ENCODE data around the gene CCR3.

CCR3 gene

GRCh38 chr3:46236294-46237054 is 5.8 kb upstream of the CCR3 start:
- H3K27me3 Mint-ChIP-seq = peaks cover 5% of the 10 kb centered on the region
- peaks cover 2% of the 10 kb centered on the region for H3K4me1 Mint-ChIP-seq (ENCODE audit: low read depth)
- no peaks in the 10 kb centered on the region for H3K9me3 Mint-ChIP-seq
- H3K27ac Mint-ChIP-seq = no peak overlapping the region
- no peaks in the 10 kb centered on the region for H3K36me3 Mint-ChIP-seq (ENCODE audit: low read depth)
- no peak overlapping the region for H3K4me3 Mint-ChIP-seq
- no peak for DNase-seq

GRCh38 chr3:46238386-46238785 is 3.9 kb upstream of the CCR3 start:
- Mint-ChIP-seq H3K27ac (no peak overlapping the region), H3K9me3 (no peaks in the 10 kb centered on the region), H3K4me1 (ENCODE audit: low read depth) (peaks cover 4% of the 10 kb centered on the region), H3K36me3 (ENCODE audit: low read depth) (no peaks in the 10 kb centered on the region), H3K27me3 (peaks cover 8% of the 10 kb centered on the region), H3K4me3 (no peak overlapping the region)
- DNase-seq = no peak

GRCh38 chr3:46239301-46239938 is 2.8 kb upstream of the CCR3 start:
- Mint-ChIP-seq H3K4me3 (no peak overlapping the region), H3K36me3 (ENCODE audit: low read depth) (no peaks in the 10 kb centered on the region), H3K27ac (no peak overlapping the region), H3K9me3 (no peaks in the 10 kb centered on the region), H3K27me3 (peaks cover 8% of the 10 kb centered on the region), H3K4me1 (ENCODE audit: low read depth) (peaks cover 4% of the 10 kb centered on the region)
- DNase-seq = no peak

DNA sequence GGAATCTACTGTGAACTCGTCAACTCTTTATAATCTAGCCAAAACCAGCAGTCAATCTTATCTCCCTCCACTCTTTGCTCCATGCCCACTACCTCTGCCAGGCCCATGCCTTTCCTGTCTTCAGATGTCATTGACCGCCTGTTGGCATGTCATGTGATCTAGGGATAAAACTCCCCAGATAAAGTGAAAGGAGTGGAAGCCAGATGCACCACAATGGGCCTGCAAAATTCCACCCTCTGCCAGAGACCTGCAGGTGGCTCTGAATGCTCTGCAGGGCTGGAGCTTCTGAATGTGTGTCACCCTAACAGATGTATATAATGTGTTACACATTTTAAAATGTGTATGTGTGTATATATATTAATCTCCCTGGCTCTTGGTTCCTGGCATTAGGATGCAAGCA is 2.3 kb upstream of the CCR3 start:
- DNase-seq = no peak
- Mint-ChIP-seq H3K4me3 (no peak overlapping the region), H3K36me3 (ENCODE audit: low read depth) (no peaks in the 10 kb centered on the region), H3K9me3 (no peaks in the 10 kb centered on the region), H3K27me3 (peaks cover 8% of the 10 kb centered on the region), H3K4me1 (ENCODE audit: low read depth) (peaks cover 4% of the 10 kb centered on the region), H3K27ac (no peak overlapping the region)

GRCh38 chr3:46243560-46243959 is 1.3 kb downstream of the CCR3 start:
- Mint-ChIP-seq H3K4me3 (no peak overlapping the region), H3K36me3 (ENCODE audit: low read depth) (no peaks in the 10 kb centered on the region), H3K9me3 (no peaks in the 10 kb centered on the region), H3K4me1 (ENCODE audit: low read depth) (peaks cover 3% of the 10 kb centered on the region), H3K27ac (no peak overlapping the region), H3K27me3 (peaks cover 5% of the 10 kb centered on the region)
- DNase-seq = no peak

- Mint-ChIP-seq H3K36me3 (ENCODE audit: low read depth) (no peaks in the 10 kb centered on the region), H3K9me3 (no peaks in the 10 kb centered on the region)
These were observed 2.9 kb downstream of the CCR3 start for GRCh38 chr3:46245146-46245545.

DNA sequence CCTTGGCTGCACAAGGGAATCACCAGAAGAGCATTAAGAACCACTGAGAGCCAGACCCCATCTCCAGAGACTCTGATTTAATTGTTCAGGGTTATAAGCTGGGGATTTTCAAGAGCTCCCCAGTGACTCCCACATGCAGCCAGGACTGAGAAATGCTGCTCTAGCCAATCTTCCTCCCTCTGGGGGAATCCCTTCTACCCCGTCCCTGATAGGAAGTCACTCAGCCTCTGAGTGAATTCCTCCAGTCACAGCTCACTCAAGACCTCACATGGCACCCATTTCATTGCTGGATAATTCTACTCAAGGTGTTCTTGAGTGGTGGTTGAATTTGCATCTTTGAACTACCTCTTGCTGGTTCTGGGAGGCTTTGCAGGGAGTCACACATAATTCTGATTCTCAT is 10.7 kb downstream of the CCR3 start:
- H3K27ac Mint-ChIP-seq = no peak overlapping the region
- H3K36me3 Mint-ChIP-seq (ENCODE audit: low read depth) = no peaks in the 10 kb centered on the region
- H3K9me3 Mint-ChIP-seq = no peaks in the 10 kb centered on the region
- peaks cover 1% of the 10 kb centered on the region for H3K4me1 Mint-ChIP-seq (ENCODE audit: low read depth)
- peaks cover 26% of the 10 kb centered on the region for H3K27me3 Mint-ChIP-seq
- no peak for DNase-seq
- H3K4me3 Mint-ChIP-seq = no peak overlapping the region

More at GRCh38 chr3:46245146-46245545, 2.9 kb downstream of the CCR3 start:
- H3K4me3 Mint-ChIP-seq = no peak overlapping the region
- peaks cover 3% of the 10 kb centered on the region for H3K4me1 Mint-ChIP-seq (ENCODE audit: low read depth)
- H3K27me3 Mint-ChIP-seq = peaks cover 5% of the 10 kb centered on the region
- no peak overlapping the region for H3K27ac Mint-ChIP-seq
- DNase-seq = no peak

- Mint-ChIP-seq H3K27ac (no peak overlapping the region), H3K27me3 (peaks cover 19% of the 10 kb centered on the region), H3K9me3 (peaks cover 10% of the 10 kb centered on the region), H3K4me3 (no peak overlapping the region), H3K36me3 (ENCODE audit: low read depth) (no peaks in the 10 kb centered on the region), H3K4me1 (ENCODE audit: low read depth) (peaks cover 17% of the 10 kb centered on the region)
- no peak for DNase-seq
These were observed 16.3 kb downstream of the CCR3 start for GRCh38 chr3:46258525-46258924.

- H3K9me3 Mint-ChIP-seq = peaks cover 10% of the 10 kb centered on the region
- peak overlapping the region; percentile 39 for H3K27ac Mint-ChIP-seq
- peaks cover 23% of the 10 kb centered on the region for H3K4me1 Mint-ChIP-seq (ENCODE audit: low read depth)
- no peaks in the 10 kb centered on the region for H3K36me3 Mint-ChIP-seq (ENCODE audit: low read depth)
- peaks cover 9% of the 10 kb centered on the region for H3K27me3 Mint-ChIP-seq
- H3K4me3 Mint-ChIP-seq = peak overlapping the region; percentile 9
- no peak for DNase-seq
These were observed 19.8 kb downstream of the CCR3 start for GRCh38 chr3:46261926-46262594.

- DNase-seq = no peak
- Mint-ChIP-seq H3K27ac (no peak overlapping the region), H3K27me3 (peaks cover 18% of the 10 kb centered on the region), H3K4me1 (ENCODE audit: low read depth) (peaks cover 23% of the 10 kb centered on the region), H3K9me3 (peaks cover 10% of the 10 kb centered on the region), H3K4me3 (no peak overlapping the region), H3K36me3 (ENCODE audit: low read depth) (no peaks in the 10 kb centered on the region)
These were observed 21.7 kb downstream of the CCR3 start for GRCh38 chr3:46264002-46264401.

- Mint-ChIP-seq H3K4me3 (no peak overlapping the region), H3K36me3 (ENCODE audit: low read depth) (no peaks in the 10 kb centered on the region), H3K27ac (no peak overlapping the region), H3K9me3 (no peaks in the 10 kb centered on the region), H3K4me1 (ENCODE audit: low read depth) (peaks cover 27% of the 10 kb centered on the region), H3K27me3 (peaks cover 29% of the 10 kb centered on the region)
- no peak for DNase-seq
These were observed 24.3 kb downstream of the CCR3 start for GRCh38 chr3:46266598-46266997.

DNA sequence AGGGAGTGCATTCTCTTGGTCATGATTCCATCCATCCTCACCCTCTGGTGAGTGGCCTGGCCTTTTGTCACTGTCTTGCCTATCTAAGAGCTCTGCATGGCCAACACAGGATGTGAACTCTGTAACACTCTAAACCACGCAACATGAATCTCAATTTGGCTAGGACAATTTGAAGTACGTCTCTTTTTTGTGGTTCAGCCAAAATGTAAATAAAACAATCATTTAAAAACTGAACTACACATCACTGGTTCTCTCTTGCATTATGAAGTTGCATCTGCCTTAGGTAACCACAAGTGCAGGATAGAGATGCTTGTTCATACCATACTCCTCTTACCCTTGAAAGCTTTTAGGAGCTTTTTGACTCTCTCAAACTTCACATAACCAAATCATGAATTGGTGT is 27.3 kb downstream of the CCR3 start:
- H3K27me3 Mint-ChIP-seq = peaks cover 52% of the 10 kb centered on the region
- no peak overlapping the region for H3K4me3 Mint-ChIP-seq
- no peak overlapping the region for H3K27ac Mint-ChIP-seq
- H3K36me3 Mint-ChIP-seq (ENCODE audit: low read depth) = no peaks in the 10 kb centered on the region
- peaks cover 19% of the 10 kb centered on the region for H3K4me1 Mint-ChIP-seq (ENCODE audit: low read depth)
- no peaks in the 10 kb centered on the region for H3K9me3 Mint-ChIP-seq
- DNase-seq = no peak

GRCh38 chr3:46270474-46270873 is 28.2 kb downstream of the CCR3 start:
- Mint-ChIP-seq H3K9me3 (no peaks in the 10 kb centered on the region), H3K27ac (no peak overlapping the region), H3K4me1 (ENCODE audit: low read depth) (peaks cover 19% of the 10 kb centered on the region), H3K36me3 (ENCODE audit: low read depth) (no peaks in the 10 kb centered on the region), H3K27me3 (peaks cover 59% of the 10 kb centered on the region), H3K4me3 (no peak overlapping the region)
- no peak for DNase-seq

- H3K4me1 Mint-ChIP-seq (ENCODE audit: low read depth) = peaks cover 19% of the 10 kb centered on the region
- no peak overlapping the region for H3K27ac Mint-ChIP-seq
- DNase-seq = no peak
- H3K9me3 Mint-ChIP-seq = no peaks in the 10 kb centered on the region
- peaks cover 57% of the 10 kb centered on the region for H3K27me3 Mint-ChIP-seq
- no peaks in the 10 kb centered on the region for H3K36me3 Mint-ChIP-seq (ENCODE audit: low read depth)
- no peak overlapping the region for H3K4me3 Mint-ChIP-seq
These were observed 29.0 kb downstream of the CCR3 start for GRCh38 chr3:46271209-46271745.

GRCh38 chr3:46272028-46272451 is 29.8 kb downstream of the CCR3 start:
- Mint-ChIP-seq H3K4me3 (no peak overlapping the region), H3K9me3 (no peaks in the 10 kb centered on the region), H3K4me1 (ENCODE audit: low read depth) (peaks cover 21% of the 10 kb centered on the region), H3K36me3 (ENCODE audit: low read depth) (no peaks in the 10 kb centered on the region), H3K27me3 (peaks cover 57% of the 10 kb centered on the region), H3K27ac (no peak overlapping the region)
- DNase-seq = no peak
